ENCODE data around the gene ARHGEF38. TPM values are rescaled to one million over a fixed set of nuclear protein-coding genes. Genes with fewer than 3 reads are reported as not detected.

The ARHGEF38 gene
- total and polyA plus RNA-seq, 7 experiments from 2014 or later = 0.45 TPM; not detected in 6

DNA sequence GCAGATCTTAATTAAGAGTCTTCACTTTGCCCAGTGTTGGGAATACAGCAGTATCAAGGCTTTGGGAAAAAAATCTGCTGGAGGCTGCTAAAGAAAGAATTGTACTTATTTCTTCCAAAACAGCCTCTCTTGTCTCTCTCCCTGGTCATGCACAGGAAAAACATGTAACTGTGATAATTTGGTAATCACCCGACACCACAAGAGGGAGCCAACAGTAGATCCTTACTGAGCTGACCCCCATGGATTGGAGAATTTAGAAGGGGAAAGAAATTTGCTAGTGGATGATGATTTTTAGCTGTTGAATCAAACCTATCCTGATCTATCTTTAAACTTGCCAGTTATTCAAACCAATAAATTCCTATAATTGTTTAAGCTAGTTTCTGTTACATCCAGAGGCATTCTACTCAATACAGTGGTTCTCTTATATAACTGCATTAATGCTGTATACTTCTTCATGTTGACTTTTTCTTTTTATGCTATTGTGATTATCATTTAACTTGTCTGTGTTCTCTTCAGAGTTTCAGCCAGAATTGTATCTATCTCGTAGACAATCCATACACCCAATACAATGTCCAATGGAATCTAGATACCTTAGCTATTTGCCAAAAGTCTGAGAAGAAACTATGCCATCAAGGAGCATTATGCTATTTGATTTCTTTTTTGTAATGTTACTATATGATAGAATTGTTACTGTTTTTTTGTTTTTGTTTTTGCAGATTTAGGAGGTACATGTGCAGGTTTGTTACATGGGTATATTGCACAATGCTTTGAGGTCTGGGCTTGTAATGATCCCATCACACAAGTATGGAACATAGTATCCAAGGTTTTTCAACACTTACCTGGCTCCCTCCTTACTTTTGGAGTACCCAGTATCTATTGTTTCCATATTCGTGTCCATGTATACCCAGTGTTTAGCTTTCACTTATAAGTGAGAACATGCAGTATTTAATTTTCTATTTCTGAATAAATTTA is 31.3 kb upstream of the ARHGEF38 start:
- ChIA-PET POLR2A (no interaction called here), CTCF (interaction anchor here (0.7 kb wide), 1 partner anchor 191 kb away, joined by 3 read pairs; no protein-coding TSS in a partner anchor)
- no peaks in the 10 kb centered on the region for H3K9me3 ChIP-seq (ENCODE audit: control insufficient read depth in 2 of 3, low read length in 3 of 3)
- no peak overlapping the region for H3K27ac ChIP-seq (ENCODE audit: low read depth, low read length)
- H3K36me3 Mint-ChIP-seq = peaks cover 0 to under 1% (median 0%) of the 10 kb centered on the region in 5 donors
- H3K9me3 Mint-ChIP-seq = peaks cover 0 to 5% (median 0%) of the 10 kb centered on the region in 11 donors
- peaks cover 6 to 24% (median 12%) of the 10 kb centered on the region in 5 donors for H3K27me3 Mint-ChIP-seq
- intact Hi-C loops (cut with micrococcal nuclease) = loop anchor here (1.0 kb wide), 1 partner anchor 194 kb away; no protein-coding TSS in a partner anchor
- H3K36me3 ChIP-seq (ENCODE audit: control insufficient read depth in 2 of 3, insufficient read depth in 3 of 3, low read length in 3 of 3) = no peaks in the 10 kb centered on the region
- no peak overlapping the region for H3K27ac Mint-ChIP-seq
- ATAC-seq (no peak), DNase-seq (peak in 2 of 9 donors; percentile 6 to 20)
- H3K4me3 ChIP-seq (ENCODE audit: low read length) = no peak overlapping the region
- H3K4me1 ChIP-seq (ENCODE audit: control insufficient read depth in 2 of 2, insufficient read depth in 2 of 2, low read length in 2 of 2) = no peaks in the 10 kb centered on the region
- H3K27me3 ChIP-seq (ENCODE audit: control insufficient read depth in 2 of 2, insufficient read depth in 2 of 2, low read length in 2 of 2) = no peaks in the 10 kb centered on the region
- H3K4me1 Mint-ChIP-seq = peaks cover 0 to 1% (median 0%) of the 10 kb centered on the region in 7 donors
- H3K4me3 Mint-ChIP-seq = no peak overlapping the region

DNA sequence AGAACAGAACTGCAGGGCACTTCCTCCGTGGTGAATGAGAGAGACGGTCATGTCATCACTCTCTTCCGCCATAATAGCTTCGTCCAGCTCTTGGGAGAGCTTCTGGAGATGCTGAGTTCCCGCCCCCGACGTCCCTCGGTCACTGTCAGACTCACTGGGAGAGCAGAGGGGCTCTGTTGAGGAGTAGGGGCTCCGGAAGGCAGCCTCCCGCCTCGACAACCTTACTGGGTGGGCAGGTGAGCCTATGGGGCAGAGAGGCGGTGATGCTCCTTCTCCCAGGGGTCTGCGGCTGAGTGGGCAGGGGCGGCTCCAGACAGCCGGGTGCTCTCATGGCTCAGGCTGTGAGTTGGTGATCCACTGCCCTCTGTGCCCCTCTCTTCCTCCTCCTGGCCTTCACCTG is 25.8 kb upstream of the ARHGEF38 start:
- H3K27me3 ChIP-seq (ENCODE audit: control insufficient read depth in 2 of 2, insufficient read depth in 2 of 2, low read length in 2 of 2) = no peaks in the 10 kb centered on the region
- intact Hi-C loops (cut with micrococcal nuclease) = no loop called here
- no peaks in the 10 kb centered on the region for H3K36me3 Mint-ChIP-seq
- CTCF ChIA-PET = no interaction called here
- POLR2A ChIA-PET = no interaction called here
- no peak for ATAC-seq
- no peak overlapping the region for H3K27ac Mint-ChIP-seq
- H3K4me3 Mint-ChIP-seq = no peak overlapping the region
- H3K9me3 ChIP-seq (ENCODE audit: control insufficient read depth in 2 of 3, low read length in 3 of 3) = no peaks in the 10 kb centered on the region
- peaks cover 0 to 1% (median 0%) of the 10 kb centered on the region in 7 donors for H3K4me1 Mint-ChIP-seq
- H3K9me3 Mint-ChIP-seq = no peaks in the 10 kb centered on the region
- no peak for DNase-seq
- H3K4me1 ChIP-seq (ENCODE audit: control insufficient read depth in 2 of 2, insufficient read depth in 2 of 2, low read length in 2 of 2) = no peaks in the 10 kb centered on the region
- H3K27ac ChIP-seq (ENCODE audit: low read depth, low read length) = no peak overlapping the region
- H3K4me3 ChIP-seq (ENCODE audit: low read length) = no peak overlapping the region
- H3K36me3 ChIP-seq (ENCODE audit: control insufficient read depth in 2 of 3, insufficient read depth in 3 of 3, low read length in 3 of 3) = no peaks in the 10 kb centered on the region
- peaks cover 5 to 37% (median 25%) of the 10 kb centered on the region in 5 donors for H3K27me3 Mint-ChIP-seq

DNA sequence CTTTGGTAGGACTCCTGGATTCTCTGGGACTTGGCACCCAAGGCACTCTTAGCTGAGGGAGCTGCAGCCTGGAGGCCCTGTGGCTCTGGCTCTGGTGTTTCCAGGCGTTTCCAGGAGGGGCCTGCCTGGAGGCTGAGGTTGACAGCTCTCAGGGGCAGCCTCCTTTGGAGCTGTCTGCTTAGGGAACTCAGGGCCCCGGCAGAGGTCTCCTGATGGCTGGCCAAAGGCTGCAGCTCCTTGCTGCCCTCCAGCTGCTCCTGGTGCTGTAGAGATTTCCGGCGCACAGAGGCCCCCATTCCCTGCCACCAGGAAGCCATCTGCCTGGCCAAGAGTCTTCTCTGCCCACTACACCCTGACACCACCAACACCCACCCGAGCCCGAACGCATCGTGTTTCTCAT is 25.3 kb upstream of the ARHGEF38 start:
- H3K27ac Mint-ChIP-seq = no peak overlapping the region
- H3K9me3 Mint-ChIP-seq = no peaks in the 10 kb centered on the region
- ChIA-PET CTCF (no interaction called here), POLR2A (no interaction called here)
- no peaks in the 10 kb centered on the region for H3K4me1 ChIP-seq (ENCODE audit: control insufficient read depth in 2 of 2, insufficient read depth in 2 of 2, low read length in 2 of 2)
- no peak overlapping the region for H3K27ac ChIP-seq (ENCODE audit: low read depth, low read length)
- no peaks in the 10 kb centered on the region for H3K9me3 ChIP-seq (ENCODE audit: control insufficient read depth in 2 of 3, low read length in 3 of 3)
- DNase-seq = no peak
- intact Hi-C loops (cut with micrococcal nuclease) = no loop called here
- H3K27me3 ChIP-seq (ENCODE audit: control insufficient read depth in 2 of 2, insufficient read depth in 2 of 2, low read length in 2 of 2) = no peaks in the 10 kb centered on the region
- no peaks in the 10 kb centered on the region for H3K36me3 Mint-ChIP-seq
- H3K36me3 ChIP-seq (ENCODE audit: control insufficient read depth in 2 of 3, insufficient read depth in 3 of 3, low read length in 3 of 3) = no peaks in the 10 kb centered on the region
- ATAC-seq = no peak
- no peak overlapping the region for H3K4me3 ChIP-seq (ENCODE audit: low read length)
- no peak overlapping the region for H3K4me3 Mint-ChIP-seq
- peaks cover 0 to 1% (median 0%) of the 10 kb centered on the region in 7 donors for H3K4me1 Mint-ChIP-seq
- H3K27me3 Mint-ChIP-seq = peaks cover 5 to 37% (median 25%) of the 10 kb centered on the region in 5 donors

DNA sequence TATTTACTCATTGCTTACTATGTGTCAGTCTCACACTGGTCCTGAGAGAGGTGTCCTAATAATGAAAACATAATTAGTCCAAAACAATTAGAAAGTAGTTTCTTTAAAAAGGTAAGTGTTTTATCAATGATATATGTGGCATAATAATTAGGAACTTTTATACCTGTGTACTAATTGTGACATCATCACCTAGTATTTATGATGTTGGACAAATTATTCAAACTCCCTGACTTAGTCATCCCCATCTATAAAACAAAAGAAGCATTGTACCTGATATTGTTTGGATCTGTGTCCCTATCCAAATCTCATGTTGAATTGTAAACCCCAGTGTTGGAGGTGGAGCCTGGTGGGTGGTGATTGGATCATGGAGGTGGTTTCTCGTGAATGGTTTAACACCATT is 15.8 kb upstream of the ARHGEF38 start:
- no peak overlapping the region for H3K27ac Mint-ChIP-seq
- intact Hi-C loops (cut with micrococcal nuclease) = no loop called here
- peaks cover 0 to 4% (median 0%) of the 10 kb centered on the region in 7 donors for H3K4me1 Mint-ChIP-seq
- ChIA-PET POLR2A (interaction anchor here (0.7 kb wide), 1 partner anchor 172 kb away, joined by 5 read pairs; the partner anchor contains the start of gene GSTCD), CTCF (no interaction called here)
- peaks cover 6 to 47% (median 15%) of the 10 kb centered on the region in 5 donors for H3K27me3 Mint-ChIP-seq
- Histone ChIP-seq H3K27ac (ENCODE audit: low read depth, low read length) (no peak overlapping the region), H3K36me3 (ENCODE audit: control insufficient read depth in 2 of 3, insufficient read depth in 3 of 3, low read length in 3 of 3) (no peaks in the 10 kb centered on the region), H3K27me3 (ENCODE audit: control insufficient read depth in 2 of 2, insufficient read depth in 2 of 2, low read length in 2 of 2) (no peaks in the 10 kb centered on the region), H3K4me1 (ENCODE audit: control insufficient read depth in 2 of 2, insufficient read depth in 2 of 2, low read length in 2 of 2) (no peaks in the 10 kb centered on the region), H3K4me3 (ENCODE audit: low read length) (no peak overlapping the region), H3K9me3 (ENCODE audit: control insufficient read depth in 2 of 3, low read length in 3 of 3) (no peaks in the 10 kb centered on the region)
- H3K36me3 Mint-ChIP-seq = no peaks in the 10 kb centered on the region
- no peak overlapping the region for H3K4me3 Mint-ChIP-seq
- H3K9me3 Mint-ChIP-seq = peaks cover 0 to 5% (median 0%) of the 10 kb centered on the region in 11 donors
- DNase-seq (no peak), ATAC-seq (no peak)

DNA sequence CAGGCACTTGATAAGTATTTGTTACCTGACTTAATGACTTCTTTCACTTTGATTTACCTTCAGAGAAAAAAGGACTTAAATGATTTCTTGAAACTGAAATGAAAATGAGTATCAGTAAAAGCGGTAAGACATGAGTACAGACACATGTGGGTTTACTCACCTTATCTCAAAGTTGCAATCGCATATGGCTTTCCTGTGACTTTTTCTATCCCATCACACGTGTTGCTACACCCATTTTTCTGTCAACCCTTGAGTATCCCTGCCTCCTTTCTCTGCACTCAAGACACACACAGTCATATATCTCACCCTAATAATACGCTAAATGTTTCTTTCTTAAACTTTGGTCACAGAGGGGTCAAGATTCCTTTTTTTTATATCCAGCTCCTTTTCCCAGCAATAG is 11.0 kb upstream of the ARHGEF38 start:
- CTCF ChIA-PET = no interaction called here
- Histone ChIP-seq H3K9me3 (ENCODE audit: control insufficient read depth in 2 of 3, low read length in 3 of 3) (no peaks in the 10 kb centered on the region), H3K4me3 (ENCODE audit: low read length) (no peak overlapping the region), H3K27ac (ENCODE audit: low read depth, low read length) (no peak overlapping the region), H3K27me3 (ENCODE audit: control insufficient read depth in 2 of 2, insufficient read depth in 2 of 2, low read length in 2 of 2) (no peaks in the 10 kb centered on the region), H3K36me3 (ENCODE audit: control insufficient read depth in 2 of 3, insufficient read depth in 3 of 3, low read length in 3 of 3) (no peaks in the 10 kb centered on the region), H3K4me1 (ENCODE audit: control insufficient read depth in 2 of 2, insufficient read depth in 2 of 2, low read length in 2 of 2) (no peaks in the 10 kb centered on the region)
- H3K4me3 Mint-ChIP-seq = no peak overlapping the region
- ATAC-seq (no peak), DNase-seq (no peak)
- peaks cover 0 to 5% (median 0%) of the 10 kb centered on the region in 11 donors for H3K9me3 Mint-ChIP-seq
- H3K27ac Mint-ChIP-seq = no peak overlapping the region
- POLR2A ChIA-PET = no interaction called here
- peaks cover 0 to 5% (median 0%) of the 10 kb centered on the region in 7 donors for H3K4me1 Mint-ChIP-seq
- peaks cover 5 to 43% (median 12%) of the 10 kb centered on the region in 5 donors for H3K27me3 Mint-ChIP-seq
- H3K36me3 Mint-ChIP-seq = no peaks in the 10 kb centered on the region
- intact Hi-C loops (cut with micrococcal nuclease) = no loop called here

DNA sequence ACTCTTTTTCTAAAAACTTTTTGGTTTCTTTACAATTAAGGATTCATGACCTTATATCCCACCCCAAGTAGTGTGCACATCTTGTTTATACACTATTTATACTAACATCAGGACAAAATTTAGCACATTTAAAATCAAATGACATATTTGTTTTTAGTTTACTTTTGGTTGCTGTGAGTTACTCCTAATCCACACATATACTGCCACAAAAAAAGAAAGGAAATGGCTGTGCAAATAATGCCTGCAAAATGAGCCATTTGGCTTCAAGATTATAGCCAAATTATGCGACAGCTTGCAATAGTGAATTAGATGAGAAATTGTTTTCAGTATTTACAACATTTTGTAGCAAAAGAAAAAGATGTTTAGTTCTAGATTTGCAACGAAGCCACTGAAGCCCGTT is 10.4 kb upstream of the ARHGEF38 start:
- Mint-ChIP-seq H3K36me3 (no peaks in the 10 kb centered on the region), H3K4me3 (no peak overlapping the region), H3K4me1 (peaks cover 0 to 5% (median 0%) of the 10 kb centered on the region in 7 donors), H3K27ac (no peak overlapping the region), H3K27me3 (peaks cover 5 to 43% (median 11%) of the 10 kb centered on the region in 5 donors), H3K9me3 (peaks cover 0 to 5% (median 0%) of the 10 kb centered on the region in 11 donors)
- DNase-seq (no peak), ATAC-seq (no peak)
- H3K27ac ChIP-seq (ENCODE audit: low read depth, low read length) = no peak overlapping the region
- no peaks in the 10 kb centered on the region for H3K36me3 ChIP-seq (ENCODE audit: control insufficient read depth in 2 of 3, insufficient read depth in 3 of 3, low read length in 3 of 3)
- CTCF ChIA-PET = no interaction called here
- intact Hi-C loops (cut with micrococcal nuclease) = no loop called here
- POLR2A ChIA-PET = no interaction called here
- H3K27me3 ChIP-seq (ENCODE audit: control insufficient read depth in 2 of 2, insufficient read depth in 2 of 2, low read length in 2 of 2) = no peaks in the 10 kb centered on the region
- H3K9me3 ChIP-seq (ENCODE audit: control insufficient read depth in 2 of 3, low read length in 3 of 3) = no peaks in the 10 kb centered on the region
- no peaks in the 10 kb centered on the region for H3K4me1 ChIP-seq (ENCODE audit: control insufficient read depth in 2 of 2, insufficient read depth in 2 of 2, low read length in 2 of 2)
- no peak overlapping the region for H3K4me3 ChIP-seq (ENCODE audit: low read length)

Data from naive thymus-derived CD4-positive, alpha-beta T cell (primary cell).